D721Med (cell line): ENCODE data around the gene ATP7B.
"Not testable (repeated sequence)": the region's sequence is repeated elsewhere in the genome, so short reads cannot be mapped to it uniquely, and the experiment has no call there.

ENCODE experiments used
- DNase-seq: peaks from one replicate; pipeline ENCODE4 v3.0.0; 2011; ENCODE audit warnings: low spot score; ENCODE audit not compliant: insufficient read length
- FAIRE-seq: peaks from 2 replicates; lab custom pipeline; 2011; peaks lifted over from hg19 to GRCh38; lab: Jason Lieb, UNC
- TF ChIP-seq, protein P1 (sequence below): IDR thresholded peaks from 2 replicates; pipeline ENCODE4 v1.5.1; 2012; ENCODE audit warnings: mild to moderate bottlenecking, control low read depth; ENCODE audit not compliant: insufficient read depth; ENCODE audit errors: missing control alignments

The ATP7B gene

DNA sequence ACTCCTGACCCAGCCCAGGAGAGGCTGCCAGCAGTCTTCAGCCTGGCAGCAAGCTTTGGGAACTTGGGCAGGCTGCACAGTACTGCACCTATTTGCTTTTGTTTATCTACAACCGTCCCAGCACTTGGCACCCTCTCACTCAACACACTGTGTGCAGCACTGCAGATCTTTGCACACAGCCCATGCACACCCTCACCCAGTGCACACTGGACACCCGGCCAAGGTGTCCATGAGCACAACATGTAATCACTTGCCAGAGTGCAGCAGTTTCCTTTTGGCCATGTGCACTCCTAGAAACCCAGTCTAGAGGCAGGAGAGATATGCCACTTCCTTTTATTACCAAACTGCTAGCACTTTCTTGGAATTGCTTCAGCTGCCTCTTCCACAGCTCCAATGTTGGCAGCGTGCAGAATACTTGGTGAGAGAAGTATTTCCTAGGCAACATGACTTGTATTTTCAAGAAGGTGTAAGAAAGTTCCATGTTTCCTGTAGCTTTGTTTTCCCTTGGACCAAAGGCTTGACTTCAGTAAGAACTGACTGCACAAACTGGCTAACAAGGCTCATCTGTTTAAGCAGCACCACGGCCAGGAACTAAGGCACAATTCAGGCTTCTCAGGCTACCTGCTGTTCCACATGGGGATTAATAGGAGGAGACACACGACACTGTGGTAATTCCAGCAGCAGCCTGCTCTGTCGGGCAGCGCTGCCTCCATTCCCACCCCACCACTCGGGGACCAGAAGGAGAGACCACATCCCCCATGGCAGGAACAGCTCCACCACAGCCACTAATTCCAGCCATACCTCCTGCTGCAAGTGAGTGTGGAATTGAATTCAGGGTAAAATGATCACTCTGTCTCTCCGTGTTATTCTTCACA, 15.3 kb downstream of the ATP7B start:
- TF ChIP-seq, protein P1, sequence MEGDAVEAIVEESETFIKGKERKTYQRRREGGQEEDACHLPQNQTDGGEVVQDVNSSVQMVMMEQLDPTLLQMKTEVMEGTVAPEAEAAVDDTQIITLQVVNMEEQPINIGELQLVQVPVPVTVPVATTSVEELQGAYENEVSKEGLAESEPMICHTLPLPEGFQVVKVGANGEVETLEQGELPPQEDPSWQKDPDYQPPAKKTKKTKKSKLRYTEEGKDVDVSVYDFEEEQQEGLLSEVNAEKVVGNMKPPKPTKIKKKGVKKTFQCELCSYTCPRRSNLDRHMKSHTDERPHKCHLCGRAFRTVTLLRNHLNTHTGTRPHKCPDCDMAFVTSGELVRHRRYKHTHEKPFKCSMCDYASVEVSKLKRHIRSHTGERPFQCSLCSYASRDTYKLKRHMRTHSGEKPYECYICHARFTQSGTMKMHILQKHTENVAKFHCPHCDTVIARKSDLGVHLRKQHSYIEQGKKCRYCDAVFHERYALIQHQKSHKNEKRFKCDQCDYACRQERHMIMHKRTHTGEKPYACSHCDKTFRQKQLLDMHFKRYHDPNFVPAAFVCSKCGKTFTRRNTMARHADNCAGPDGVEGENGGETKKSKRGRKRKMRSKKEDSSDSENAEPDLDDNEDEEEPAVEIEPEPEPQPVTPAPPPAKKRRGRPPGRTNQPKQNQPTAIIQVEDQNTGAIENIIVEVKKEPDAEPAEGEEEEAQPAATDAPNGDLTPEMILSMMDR, result no peak
- DNase-seq (no peak), FAIRE-seq (no peak)

- TF ChIP-seq, protein P1, result no peak
- DNase-seq (no peak), FAIRE-seq (no peak)
These were observed 17.5 kb downstream of the ATP7B start for GRCh38 chr13:51993713-51994112.

DNA sequence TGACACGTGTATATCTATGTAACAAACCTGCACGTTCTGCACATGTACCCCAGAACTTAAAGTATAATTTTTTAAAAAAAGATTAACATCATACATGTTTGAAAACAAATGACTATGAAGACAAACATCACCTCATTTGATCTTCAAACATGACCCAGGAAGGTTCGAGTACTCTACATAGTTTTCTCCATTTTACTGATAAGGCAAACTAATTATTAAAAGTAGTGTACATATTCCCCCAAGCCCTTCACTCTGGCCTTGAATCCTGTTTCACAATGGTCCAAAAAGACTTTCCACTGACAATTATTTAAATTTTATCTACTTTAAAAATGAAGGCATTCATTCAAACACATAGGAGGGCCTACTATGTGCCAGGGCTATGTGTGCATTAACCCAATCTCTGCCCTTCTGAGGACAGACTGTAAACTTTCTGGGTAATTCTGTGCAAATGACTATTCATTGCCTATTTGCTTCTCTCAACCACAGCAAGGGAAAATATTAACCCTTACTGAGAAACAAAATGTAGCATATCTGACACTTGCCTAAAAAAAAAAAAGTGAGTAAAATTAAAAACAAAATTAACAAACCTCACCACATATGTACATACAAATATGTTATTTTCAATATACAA, 22.1 kb downstream of the ATP7B start:
- DNase-seq (no peak), FAIRE-seq (no peak)
- TF ChIP-seq, protein P1, result no peak

DNA sequence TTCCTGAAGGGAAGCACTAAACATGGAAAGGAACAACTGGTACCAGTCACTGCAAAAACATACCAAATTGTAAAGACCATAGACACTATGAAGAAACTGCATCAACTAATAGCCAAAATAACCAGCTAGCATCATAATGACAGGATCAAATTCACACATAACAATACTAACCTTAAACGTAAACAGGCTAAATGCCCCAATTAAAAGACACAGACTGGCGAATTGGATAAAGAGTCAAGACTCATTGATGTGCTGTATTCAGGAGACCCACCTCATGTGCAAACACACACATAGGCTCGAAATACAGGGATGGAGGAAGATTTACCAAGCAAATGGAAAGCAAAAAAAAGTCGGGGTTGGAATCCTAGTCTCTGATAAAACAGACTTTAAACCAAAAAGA, 26.3 kb downstream of the ATP7B start:
- not testable (repeated sequence) for FAIRE-seq, DNase-seq

- not testable (repeated sequence) for DNase-seq, FAIRE-seq
These were observed 28.0 kb downstream of the ATP7B start for GRCh38 chr13:51983292-51983691.

DNA sequence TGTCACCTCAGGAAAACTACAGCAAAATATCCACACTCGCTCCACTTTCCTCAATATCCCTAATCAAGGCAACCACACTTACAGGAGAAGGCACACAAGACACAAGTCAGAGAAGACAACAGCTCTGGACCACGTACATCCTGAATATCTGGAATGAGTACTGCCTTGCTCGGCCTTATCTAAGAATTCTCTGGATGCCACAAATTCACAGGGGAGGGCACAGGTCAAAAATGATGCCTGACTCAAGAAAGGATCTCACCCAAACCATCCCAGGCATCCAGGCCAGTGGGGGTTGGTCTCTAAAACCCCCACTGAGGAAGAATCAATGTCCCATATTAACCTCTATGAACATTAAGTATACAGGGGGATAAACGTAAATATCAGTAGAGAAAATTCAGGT, 29.9 kb downstream of the ATP7B start:
- TF ChIP-seq, protein P1, result no peak
- no peak for DNase-seq
- FAIRE-seq, result no peak

DNA sequence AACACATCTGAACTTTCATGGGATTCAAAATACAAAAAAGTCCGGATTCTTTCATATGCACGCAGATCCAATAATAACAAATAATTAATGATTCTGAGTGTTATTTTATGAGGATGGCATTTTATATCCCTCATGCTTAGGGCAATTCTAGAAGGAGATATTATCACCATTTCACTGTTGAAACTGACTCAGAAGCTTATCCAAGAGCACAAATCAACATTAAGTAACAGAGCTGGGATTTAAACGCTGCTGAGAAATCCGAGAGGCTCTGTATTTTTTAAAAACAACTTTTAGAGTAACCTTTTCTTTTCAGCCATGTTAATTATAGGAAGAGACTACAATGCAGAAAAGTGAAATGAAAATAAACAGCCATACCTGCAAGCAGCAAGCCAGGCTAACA, 30.3 kb downstream of the ATP7B start:
- FAIRE-seq (no peak), DNase-seq (no peak)
- TF ChIP-seq, protein P1, result no peak
